ENCODE measurements around the gene GTPBP3.

Gene GTPBP3

DNA sequence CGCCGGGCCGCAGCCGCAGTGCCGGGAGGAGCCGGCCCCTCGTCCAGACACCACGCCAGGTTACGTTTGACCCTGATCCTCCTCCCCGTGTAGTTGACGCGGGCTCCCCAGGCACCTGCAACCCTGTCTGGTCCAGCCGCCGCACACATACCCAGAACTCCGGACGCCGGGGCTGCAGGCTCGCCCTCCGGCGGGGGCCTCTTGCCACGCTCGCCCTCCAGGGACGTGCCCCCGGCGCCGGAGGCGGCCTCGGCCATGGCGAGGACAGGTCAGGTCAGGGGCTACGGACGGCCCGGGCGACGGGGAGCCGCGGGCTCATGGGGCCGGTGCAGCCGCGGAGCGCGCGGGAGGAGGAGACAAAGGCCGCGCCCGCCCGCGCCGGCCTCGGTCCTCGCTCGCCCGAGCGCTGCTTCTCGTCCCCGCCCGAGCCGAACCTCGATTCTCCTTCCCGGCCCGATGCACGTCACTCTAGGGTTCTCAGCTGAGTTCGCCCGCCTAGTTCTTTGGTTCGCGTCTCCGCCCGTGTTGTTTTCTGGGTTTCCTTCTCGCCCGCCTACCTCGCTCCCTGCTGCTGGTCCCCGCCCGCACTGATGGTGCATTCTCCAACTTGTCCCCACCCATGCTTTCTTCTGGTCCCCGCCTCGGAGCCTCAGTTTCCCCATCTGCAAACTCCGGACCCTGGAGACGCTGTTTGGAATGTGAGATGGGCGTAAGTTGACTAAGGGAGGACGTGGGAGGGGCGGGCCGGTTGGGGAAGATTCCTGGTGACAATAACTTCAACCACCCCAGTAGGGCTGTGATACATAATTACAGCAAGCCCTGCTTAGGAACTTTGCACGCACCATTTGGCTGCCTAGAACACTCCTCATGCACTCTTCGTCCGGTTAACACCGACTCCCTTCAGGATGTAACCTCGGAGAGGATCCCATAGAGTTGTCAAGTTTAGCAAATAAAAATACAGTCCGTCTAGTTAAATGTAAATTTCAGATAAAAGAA, 2.6 kb upstream of the GTPBP3 start, which contains the start of gene ANO8:
TSS of gene ANO8 (minus strand) at position 442 of the 996 bp plus-strand sequence. CDS start at position 257, 185 bp downstream.
- peak within 1 kb of the TSS; percentile 85 for H3K4me3 ChIP-seq
- no peak for TF ChIP-seq CTCF (IDR thresholded peaks at IDR 0.05)
- DNase-seq (ENCODE audit: low spot score): peak; percentile 94

DNA sequence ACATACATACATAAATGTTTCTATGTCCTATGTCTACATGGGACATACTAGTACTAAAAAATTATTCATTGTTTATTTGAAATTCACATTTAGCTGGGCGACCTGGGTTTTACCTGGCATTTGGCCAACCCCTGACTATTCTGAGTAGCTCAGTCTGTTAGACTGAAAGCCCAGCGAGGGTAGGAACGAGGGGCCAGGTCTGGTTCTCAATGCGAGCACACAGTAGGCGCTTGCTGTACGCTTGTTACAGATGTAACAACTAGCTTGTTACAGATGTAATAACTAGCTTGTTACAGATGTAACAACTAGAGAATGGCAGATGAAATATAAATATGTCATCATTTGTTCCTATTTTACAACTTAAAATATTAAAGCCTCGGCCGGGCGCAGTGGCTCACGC, 1.8 kb upstream of the GTPBP3 start:
- TF ChIP-seq CTCF (IDR thresholded peaks at IDR 0.05): no peak
- peak overlapping the region; percentile 85 for H3K4me3 ChIP-seq
- no peak for DNase-seq (ENCODE audit: low spot score)
- H3K27ac ChIP-seq: no peak overlapping the region

More for the DNA sequence above, 2.6 kb upstream of the GTPBP3 start, which contains the start of gene ANO8:
- peak within 1 kb of the TSS; percentile 21 to 77 for H3K27ac ChIP-seq

GRCh38 chr19:17337675-17338432, 501 bp downstream of the GTPBP3 start:
- no peak for DNase-seq (ENCODE audit: low spot score)
- Histone ChIP-seq H3K27ac (peak overlapping the region; percentile 80 to 94), H3K4me3 (peak overlapping the region; percentile 89)
- no peak for TF ChIP-seq CTCF (IDR thresholded peaks at IDR 0.05)

DNA sequence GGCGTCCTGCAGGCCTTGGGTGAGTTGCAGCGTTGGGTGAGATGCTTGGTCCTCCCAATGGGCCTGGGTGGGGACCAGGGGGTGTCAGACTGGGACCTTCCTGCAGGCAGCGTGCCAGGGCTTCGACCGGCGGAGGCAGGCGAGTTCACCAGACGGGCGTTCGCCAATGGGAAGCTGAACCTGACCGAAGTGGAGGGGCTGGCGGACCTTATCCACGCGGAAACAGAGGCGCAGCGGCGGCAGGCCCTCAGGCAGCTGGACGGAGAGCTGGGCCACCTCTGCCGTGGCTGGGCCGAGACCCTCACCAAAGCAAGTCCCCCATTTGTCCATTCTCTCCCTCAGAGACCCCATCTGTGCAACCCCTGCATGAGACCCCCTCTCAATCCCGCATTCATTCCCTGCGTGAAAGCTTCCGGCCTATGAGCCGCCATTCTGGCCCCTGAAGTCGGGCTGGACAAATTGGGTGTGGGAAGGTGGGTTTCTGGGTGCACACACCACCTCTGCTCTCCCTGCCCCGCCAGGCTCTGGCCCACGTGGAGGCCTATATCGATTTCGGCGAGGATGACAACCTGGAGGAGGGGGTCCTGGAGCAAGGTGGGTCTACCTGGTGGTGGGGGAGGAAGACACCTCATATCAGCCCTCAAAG, 1.2 kb downstream of the GTPBP3 start:
- DNase-seq (ENCODE audit: low spot score): no peak
- Histone ChIP-seq H3K27ac (no peak overlapping the region), H3K4me3 (peak overlapping the region; percentile 89)
- no peak for TF ChIP-seq CTCF (IDR thresholded peaks at IDR 0.05)

- no peak overlapping the region for H3K27ac ChIP-seq
- TF ChIP-seq CTCF (IDR thresholded peaks at IDR 0.05): no peak
- DNase-seq (ENCODE audit: low spot score): no peak
- no peak overlapping the region for H3K4me3 ChIP-seq
Measured at GRCh38 chr19:17339088-17339741, 1.9 kb downstream of the GTPBP3 start.

- no peak for TF ChIP-seq CTCF (IDR thresholded peaks at IDR 0.05)
- H3K4me3 ChIP-seq: no peak overlapping the region
- no peak overlapping the region for H3K27ac ChIP-seq
- DNase-seq (ENCODE audit: low spot score): no peak
Measured at GRCh38 chr19:17340302-17340870, 3.0 kb downstream of the GTPBP3 start.

Measured in coronary artery (tissue), 2 donors.